GM23338 (cell line): ENCODE measurements around the gene GAL3ST1. TPM values are rescaled to one million over a fixed set of nuclear protein-coding genes. Genes with fewer than 3 reads are reported as not detected.
A peak's percentile ranks its signal among the peaks of the same experiment; 100 is the strongest.
"Not testable (repeated sequence)": the region's sequence is repeated elsewhere in the genome, so short reads cannot be mapped to it uniquely, and the experiment has no call there.

Experiments used
- ATAC-seq: fragments of 200-7000 bp; cut with Tn5 transposase; 3 replicates; pipeline ENCODE4 v1.9.1; 2020
- DNase-seq: peaks from one replicate; pipeline ENCODE4 v3.0.0-alpha.2; 2015; ENCODE audit warnings: low spot score
- H2AFZ ChIP-seq: fragments of 200-600 bp; sonication (generic); 2 replicates; pipeline ENCODE4 v1.8.0; 2016; ENCODE audit warnings: antibody characterized with exemption, mild to moderate bottlenecking, moderate library complexity
- H3F3A ChIP-seq: fragments of 200-600 bp; sonication (generic); replicated peaks from 2 replicates; pipeline ENCODE4 v1.8.0; 2017; ENCODE audit warnings: antibody characterized with exemption, mixed run types, low read depth
- H3K27ac ChIP-seq: fragments of 200-600 bp; sonication (generic); 2 replicates; pipeline ENCODE4 v1.6.1; 2016; ENCODE audit warnings: low read depth
- H3K27me3 ChIP-seq: fragments of 200-600 bp; sonication (generic); 2 replicates; pipeline ENCODE4 v1.8.0; 2016; ENCODE audit warnings: mild to moderate bottlenecking, mixed run types, moderate library complexity; ENCODE audit not compliant: insufficient read depth
- H3K36me3 ChIP-seq: fragments of 200-600 bp; sonication (generic); 2 replicates; pipeline ENCODE4 v1.8.0; 2016; ENCODE audit warnings: mild to moderate bottlenecking; ENCODE audit not compliant: insufficient read depth
- H3K4me1 ChIP-seq: fragments of 200-600 bp; sonication (generic); 2 replicates; pipeline ENCODE4 v1.8.0; 2016; ENCODE audit warnings: mild to moderate bottlenecking, moderate library complexity; ENCODE audit not compliant: insufficient read depth
- H3K4me2 ChIP-seq: fragments of 200-600 bp; sonication (generic); 2 replicates; pipeline ENCODE4 v1.7.1; 2017; ENCODE audit warnings: mixed run types
- H3K4me3 ChIP-seq: fragments of 200-600 bp; sonication (generic); 2 replicates; pipeline ENCODE4 v1.6.1; 2016; ENCODE audit warnings: mixed run types
- H3K79me2 ChIP-seq: fragments of 200-600 bp; sonication (generic); replicated peaks from 2 replicates; pipeline ENCODE4 v1.8.0; 2017; ENCODE audit warnings: mild to moderate bottlenecking; ENCODE audit not compliant: insufficient read depth
- H3K9me2 ChIP-seq: fragments of 200-600 bp; sonication (generic); 2 replicates; pipeline ENCODE4 v1.8.0; 2017; ENCODE audit not compliant: insufficient read depth
- H4K20me1 ChIP-seq: fragments of 200-600 bp; sonication (generic); replicated peaks from 2 replicates; pipeline ENCODE4 v1.8.0; 2017; ENCODE audit warnings: mild to moderate bottlenecking; ENCODE audit not compliant: insufficient read depth
- H3K27ac Mint-ChIP-seq: 2 replicates; pipeline ENCODE4 v1.8.0; 2020; ENCODE audit warnings: inconsistent platforms, mild to moderate bottlenecking, moderate library complexity, mixed read lengths
- H3K27me3 Mint-ChIP-seq: 3 replicates; pipeline ENCODE4 v1.8.0; 2022; ENCODE audit warnings: low read depth, mild to moderate bottlenecking, moderate library complexity, mixed read lengths, inconsistent platforms; ENCODE audit not compliant: insufficient read depth, poor library complexity
- H3K36me3 Mint-ChIP-seq: 3 replicates; pipeline ENCODE4 v1.8.0; 2021; ENCODE audit warnings: low read depth, mild to moderate bottlenecking, inconsistent platforms, moderate library complexity, mixed read lengths
- H3K4me1 Mint-ChIP-seq: 3 replicates; pipeline ENCODE4 v1.8.0; 2020; ENCODE audit warnings: mild to moderate bottlenecking, inconsistent platforms, mixed read lengths
- H3K4me3 Mint-ChIP-seq: 3 replicates; pipeline ENCODE4 v1.8.0; 2021; ENCODE audit warnings: moderate library complexity, mild to moderate bottlenecking, inconsistent platforms, mixed read lengths
- H3K9me3 Mint-ChIP-seq: 3 replicates; pipeline ENCODE4 v1.8.0; 2020; ENCODE audit warnings: moderate library complexity, mild to moderate bottlenecking, inconsistent platforms, mixed read lengths
- EZH2 ChIP-seq: fragments of 200-600 bp; sonication (generic); IDR thresholded peaks from one replicate; pipeline ENCODE4 v1.8.0; 2017; ENCODE audit warnings: antibody characterized with exemption, mild to moderate bottlenecking, low read depth; ENCODE audit not compliant: unreplicated experiment
- EZH2phosphoT487 ChIP-seq: fragments of 200-600 bp; sonication (generic); IDR thresholded peaks from one replicate; pipeline ENCODE4 v1.8.1; 2018; ENCODE audit warnings: antibody characterized with exemption; ENCODE audit not compliant: unreplicated experiment
- NANOG ChIP-seq: IDR thresholded peaks from 2 replicates; pipeline ENCODE4 v1.6.1; 2016; ENCODE audit warnings: antibody characterized with exemption, borderline replicate concordance
- POLR2AphosphoS5 ChIP-seq: IDR thresholded peaks from 2 replicates; pipeline ENCODE4 v1.6.1; 2016; ENCODE audit warnings: antibody characterized with exemption, low read depth
- polyA plus RNA-seq: library from polyadenylated mRNA; unstranded; fragments of >200 nt; fragmentation: Nextera tagmentation; extraction: Ambion mirVana; gene quantifications from 2 replicates; pipeline ENCODE4 v1.2.1, GENCODE V29; 2016
- total RNA-seq: library from RNA; depleted of rRNA; stranded (reverse); fragments of >200 nt; shearing (Covaris generic); gene quantifications from 2 replicates; pipeline ENCODE4 v1.2.3, GENCODE V29; 2014
- TF ChIP-seq, protein P1 (sequence below), 2 experiments: fragments of 200-600 bp in 1 of 2; sonication (generic) in 1 of 2; conservative IDR thresholded peaks; 2 replicates each; pipeline versions ENCODE4 v1.5.1 to v1.6.1; 2016 to 2017; ENCODE audit warnings: antibody characterized with exemption in 2 of 2, low read depth in 2 of 2, mild to moderate bottlenecking in 2 of 2, moderate library complexity in 1 of 2
- TF ChIP-seq, protein P2 (sequence below): fragments of 250-450 bp; sonication (Bioruptor Pico); IDR thresholded peaks from 2 replicates; pipeline ENCODE4 v1.5.0; 2020; ENCODE audit warnings: mild to moderate bottlenecking, moderate library complexity

GAL3ST1 gene
- total and polyA plus RNA-seq, 2 experiments from 2014 or later = 8.2 to 13.3 TPM

DNA sequence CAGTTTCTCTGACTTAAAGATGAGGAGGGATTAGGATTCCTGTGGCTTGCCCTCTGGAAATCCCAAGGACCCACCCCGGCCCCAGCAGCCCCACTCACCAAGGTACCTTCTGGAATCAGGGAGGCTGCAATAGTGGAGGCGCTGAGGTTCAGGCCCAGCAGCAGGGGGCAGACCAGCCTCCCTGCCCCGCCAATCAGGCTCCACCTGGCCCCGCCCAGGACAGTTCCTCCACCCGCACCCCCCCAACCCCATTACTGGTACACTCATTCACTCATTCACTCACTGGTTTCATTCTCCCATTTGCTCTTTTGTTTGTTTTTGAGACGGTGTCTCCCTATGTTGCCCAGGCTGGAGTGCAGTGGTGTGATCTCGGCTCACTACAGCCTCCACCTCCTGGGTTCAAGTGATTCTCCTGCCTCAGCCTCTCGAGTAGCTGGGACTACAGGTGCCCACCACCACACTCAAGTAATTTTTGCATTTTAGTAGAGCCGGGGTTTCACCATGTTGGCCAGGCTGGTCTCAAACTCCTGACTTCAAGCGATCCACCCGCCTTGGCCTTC, 13.7 kb downstream of the GAL3ST1 start:
- not testable (repeated sequence) for H3K4me3 ChIP-seq, H3K79me2 ChIP-seq, H4K20me1 ChIP-seq, H2AFZ ChIP-seq, H3K9me2 ChIP-seq, H3K9me3 Mint-ChIP-seq, H3K27me3 ChIP-seq, H3K27ac ChIP-seq, H3K36me3 ChIP-seq, H3K4me3 Mint-ChIP-seq, H3K27me3 Mint-ChIP-seq, H3K36me3 Mint-ChIP-seq, H3F3A ChIP-seq
- peak; percentile 30 for DNase-seq
- peak overlapping the region; percentile 85; the same call in 1 of the 2 replicates for H3K27ac Mint-ChIP-seq
- Histone ChIP-seq H3K4me1 (peaks cover 29% of the 10 kb centered on the region), H3K4me2 (peak overlapping the region; percentile 66; the same call in 1 of the 2 replicates)
- TF ChIP-seq, protein P1, sequence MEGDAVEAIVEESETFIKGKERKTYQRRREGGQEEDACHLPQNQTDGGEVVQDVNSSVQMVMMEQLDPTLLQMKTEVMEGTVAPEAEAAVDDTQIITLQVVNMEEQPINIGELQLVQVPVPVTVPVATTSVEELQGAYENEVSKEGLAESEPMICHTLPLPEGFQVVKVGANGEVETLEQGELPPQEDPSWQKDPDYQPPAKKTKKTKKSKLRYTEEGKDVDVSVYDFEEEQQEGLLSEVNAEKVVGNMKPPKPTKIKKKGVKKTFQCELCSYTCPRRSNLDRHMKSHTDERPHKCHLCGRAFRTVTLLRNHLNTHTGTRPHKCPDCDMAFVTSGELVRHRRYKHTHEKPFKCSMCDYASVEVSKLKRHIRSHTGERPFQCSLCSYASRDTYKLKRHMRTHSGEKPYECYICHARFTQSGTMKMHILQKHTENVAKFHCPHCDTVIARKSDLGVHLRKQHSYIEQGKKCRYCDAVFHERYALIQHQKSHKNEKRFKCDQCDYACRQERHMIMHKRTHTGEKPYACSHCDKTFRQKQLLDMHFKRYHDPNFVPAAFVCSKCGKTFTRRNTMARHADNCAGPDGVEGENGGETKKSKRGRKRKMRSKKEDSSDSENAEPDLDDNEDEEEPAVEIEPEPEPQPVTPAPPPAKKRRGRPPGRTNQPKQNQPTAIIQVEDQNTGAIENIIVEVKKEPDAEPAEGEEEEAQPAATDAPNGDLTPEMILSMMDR (conservative IDR thresholded peaks at IDR 0.05; ENCODE audit: low read depth in 2 of 2) = peak; percentile 26 to 46; a peak in 3 of 4 replicates
- ATAC-seq = peak; percentile 18
- peaks cover 37% of the 10 kb centered on the region for H3K4me1 Mint-ChIP-seq

DNA sequence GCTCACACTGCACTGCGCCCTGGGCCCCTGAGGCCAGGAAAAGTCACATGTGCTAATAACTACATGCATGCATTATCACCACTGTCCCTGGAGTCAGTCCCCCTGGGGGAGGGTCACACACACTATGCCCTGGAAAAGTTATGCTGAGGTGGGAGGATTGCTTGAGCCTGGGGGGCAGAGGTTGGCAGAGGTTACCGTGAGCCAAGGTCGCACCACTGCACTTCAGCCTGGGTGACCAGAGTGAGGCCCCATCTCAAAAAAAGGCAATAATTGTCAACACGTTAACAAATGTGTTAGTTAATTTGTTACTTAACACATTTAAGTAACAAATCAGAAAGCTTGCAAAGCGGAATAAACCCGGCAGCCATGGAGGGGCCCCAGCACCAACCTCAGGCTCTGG, 14.6 kb downstream of the GAL3ST1 start:
- no peaks in the 10 kb centered on the region for H3K36me3 ChIP-seq
- no peaks in the 10 kb centered on the region for H3K27me3 ChIP-seq
- Mint-ChIP-seq H3K36me3 (no peaks in the 10 kb centered on the region; the same call in 2 of the 3 replicates), H3K27me3 (peaks cover 7% of the 10 kb centered on the region), H3K27ac (0 out of 2 replicates have a peak overlapping the region, but pooled peaks have one; percentile 41), H3K4me3 (no peak overlapping the region), H3K9me3 (no peaks in the 10 kb centered on the region), H3K4me1 (peaks cover 35% of the 10 kb centered on the region)
- H3K4me2 ChIP-seq = no peak overlapping the region
- H4K20me1 ChIP-seq = no peaks in the 10 kb centered on the region
- no peaks in the 10 kb centered on the region for H3K9me2 ChIP-seq
- H2AFZ ChIP-seq = no peak overlapping the region
- peaks cover 26% of the 10 kb centered on the region for H3K4me1 ChIP-seq
- H3F3A ChIP-seq = no peaks in the 10 kb centered on the region
- TF ChIP-seq EZH2phosphoT487 (no peak), EZH2 (no peak), POLR2AphosphoS5 (no peak), NANOG (no peak)
- TF ChIP-seq, protein P2, sequence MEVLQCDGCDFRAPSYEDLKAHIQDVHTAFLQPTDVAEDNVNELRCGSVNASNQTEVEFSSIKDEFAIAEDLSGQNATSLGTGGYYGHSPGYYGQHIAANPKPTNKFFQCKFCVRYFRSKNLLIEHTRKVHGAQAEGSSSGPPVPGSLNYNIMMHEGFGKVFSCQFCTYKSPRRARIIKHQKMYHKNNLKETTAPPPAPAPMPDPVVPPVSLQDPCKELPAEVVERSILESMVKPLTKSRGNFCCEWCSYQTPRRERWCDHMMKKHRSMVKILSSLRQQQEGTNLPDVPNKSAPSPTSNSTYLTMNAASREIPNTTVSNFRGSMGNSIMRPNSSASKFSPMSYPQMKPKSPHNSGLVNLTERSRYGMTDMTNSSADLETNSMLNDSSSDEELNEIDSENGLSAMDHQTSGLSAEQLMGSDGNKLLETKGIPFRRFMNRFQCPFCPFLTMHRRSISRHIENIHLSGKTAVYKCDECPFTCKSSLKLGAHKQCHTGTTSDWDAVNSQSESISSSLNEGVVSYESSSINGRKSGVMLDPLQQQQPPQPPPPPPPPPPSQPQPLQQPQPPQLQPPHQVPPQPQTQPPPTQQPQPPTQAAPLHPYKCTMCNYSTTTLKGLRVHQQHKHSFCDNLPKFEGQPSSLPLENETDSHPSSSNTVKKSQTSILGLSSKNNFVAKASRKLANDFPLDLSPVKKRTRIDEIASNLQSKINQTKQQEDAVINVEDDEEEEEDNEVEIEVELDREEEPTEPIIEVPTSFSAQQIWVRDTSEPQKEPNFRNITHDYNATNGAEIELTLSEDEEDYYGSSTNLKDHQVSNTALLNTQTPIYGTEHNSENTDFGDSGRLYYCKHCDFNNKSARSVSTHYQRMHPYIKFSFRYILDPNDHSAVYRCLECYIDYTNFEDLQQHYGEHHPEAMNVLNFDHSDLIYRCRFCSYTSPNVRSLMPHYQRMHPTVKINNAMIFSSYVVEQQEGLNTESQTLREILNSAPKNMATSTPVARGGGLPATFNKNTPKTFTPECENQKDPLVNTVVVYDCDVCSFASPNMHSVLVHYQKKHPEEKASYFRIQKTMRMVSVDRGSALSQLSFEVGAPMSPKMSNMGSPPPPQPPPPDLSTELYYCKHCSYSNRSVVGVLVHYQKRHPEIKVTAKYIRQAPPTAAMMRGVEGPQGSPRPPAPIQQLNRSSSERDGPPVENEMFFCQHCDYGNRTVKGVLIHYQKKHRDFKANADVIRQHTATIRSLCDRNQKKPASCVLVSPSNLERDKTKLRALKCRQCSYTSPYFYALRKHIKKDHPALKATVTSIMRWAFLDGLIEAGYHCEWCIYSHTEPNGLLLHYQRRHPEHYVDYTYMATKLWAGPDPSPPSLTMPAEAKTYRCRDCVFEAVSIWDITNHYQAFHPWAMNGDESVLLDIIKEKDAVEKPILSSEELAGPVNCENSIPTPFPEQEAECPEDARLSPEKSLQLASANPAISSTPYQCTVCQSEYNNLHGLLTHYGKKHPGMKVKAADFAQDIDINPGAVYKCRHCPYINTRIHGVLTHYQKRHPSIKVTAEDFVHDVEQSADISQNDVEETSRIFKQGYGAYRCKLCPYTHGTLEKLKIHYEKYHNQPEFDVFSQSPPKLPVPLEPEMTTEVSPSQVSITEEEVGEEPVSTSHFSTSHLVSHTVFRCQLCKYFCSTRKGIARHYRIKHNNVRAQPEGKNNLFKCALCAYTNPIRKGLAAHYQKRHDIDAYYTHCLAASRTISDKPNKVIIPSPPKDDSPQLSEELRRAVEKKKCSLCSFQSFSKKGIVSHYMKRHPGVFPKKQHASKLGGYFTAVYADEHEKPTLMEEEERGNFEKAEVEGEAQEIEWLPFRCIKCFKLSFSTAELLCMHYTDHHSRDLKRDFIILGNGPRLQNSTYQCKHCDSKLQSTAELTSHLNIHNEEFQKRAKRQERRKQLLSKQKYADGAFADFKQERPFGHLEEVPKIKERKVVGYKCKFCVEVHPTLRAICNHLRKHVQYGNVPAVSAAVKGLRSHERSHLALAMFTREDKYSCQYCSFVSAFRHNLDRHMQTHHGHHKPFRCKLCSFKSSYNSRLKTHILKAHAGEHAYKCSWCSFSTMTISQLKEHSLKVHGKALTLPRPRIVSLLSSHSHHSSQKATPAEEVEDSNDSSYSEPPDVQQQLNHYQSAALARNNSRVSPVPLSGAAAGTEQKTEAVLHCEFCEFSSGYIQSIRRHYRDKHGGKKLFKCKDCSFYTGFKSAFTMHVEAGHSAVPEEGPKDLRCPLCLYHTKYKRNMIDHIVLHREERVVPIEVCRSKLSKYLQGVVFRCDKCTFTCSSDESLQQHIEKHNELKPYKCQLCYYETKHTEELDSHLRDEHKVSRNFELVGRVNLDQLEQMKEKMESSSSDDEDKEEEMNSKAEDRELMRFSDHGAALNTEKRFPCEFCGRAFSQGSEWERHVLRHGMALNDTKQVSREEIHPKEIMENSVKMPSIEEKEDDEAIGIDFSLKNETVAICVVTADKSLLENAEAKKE (CRISPR knock-in tag) = no peak
- ATAC-seq (no peak), DNase-seq (no peak)
- no peak overlapping the region for H3K4me3 ChIP-seq
- H3K79me2 ChIP-seq = no peaks in the 10 kb centered on the region
- H3K27ac ChIP-seq = no peak overlapping the region; the same call in 1 of the 2 replicates
